Suprapubic skin (tissue), 4 donors: ENCODE results near the gene GPR108. TPM values are rescaled to one million over a fixed set of nuclear protein-coding genes. Genes with fewer than 3 reads are reported as not detected.

ENCODE experiments used
- DNase-seq, 2 donors: peaks; one replicate each; pipeline ENCODE4 v3.0.0-alpha.2; 2019; ENCODE audit warnings: low spot score in 2 of 2
- H3K27ac ChIP-seq: fragments of 200-600 bp; sonication (generic); one replicate; pipeline ENCODE4 v1.5.1; 2019
- H3K27me3 ChIP-seq: fragments of 200-600 bp; sonication (generic); one replicate; pipeline ENCODE4 v1.5.1; 2019
- H3K36me3 ChIP-seq: fragments of 200-600 bp; sonication (generic); one replicate; pipeline ENCODE4 v1.5.1; 2019
- H3K4me1 ChIP-seq: fragments of 200-600 bp; sonication (generic); one replicate; pipeline ENCODE4 v1.5.1; 2019
- H3K4me3 ChIP-seq: fragments of 200-600 bp; sonication (generic); one replicate; pipeline ENCODE4 v1.5.1; 2019; ENCODE audit warnings: mild to moderate bottlenecking
- H3K9me3 ChIP-seq: fragments of 200-600 bp; sonication (generic); one replicate; pipeline ENCODE4 v1.5.1; 2019
- CTCF ChIP-seq, 2 donors: fragments of 200-600 bp in 1 of 2; fragments of 450-650 bp in 1 of 2; sonication (generic) in 1 of 2; IDR thresholded peaks; one replicate each; pipeline ENCODE4 v1.5.1; 2016 to 2019; ENCODE audit warnings: antibody characterized with exemption in 2 of 2, mild to moderate bottlenecking in 1 of 2, moderate library complexity in 1 of 2
- EP300 ChIP-seq: sonication (generic); formaldehyde crosslinking; IDR thresholded peaks from one replicate; pipeline ENCODE4 v1.6.1; 2017; ENCODE audit warnings: antibody characterized with exemption
- POLR2A ChIP-seq, 2 donors: fragments of 450-650 bp; IDR thresholded peaks; one replicate each; pipeline ENCODE4 v1.6.1; 2017; ENCODE audit warnings: antibody characterized with exemption in 2 of 2, mild to moderate bottlenecking in 2 of 2, moderate library complexity in 2 of 2
- POLR2AphosphoS5 ChIP-seq, 3 donors: sonication (generic); formaldehyde crosslinking; IDR thresholded peaks; one replicate each; pipeline ENCODE4 v1.6.1; 2017; ENCODE audit warnings: antibody characterized with exemption in 3 of 3
- WGBS: methylation state at CpG from one replicate; pipeline ENCODE4 v1.1.5; 2018; 5-methylcytosine and 5-hydroxymethylcytosine counted together
- total RNA-seq, 4 donors: library from RNA; depleted of rRNA; stranded (reverse); fragments of >200 nt; gene quantifications; one replicate each; pipeline ENCODE4 v1.1.0, GENCODE V29; 2016

Gene GPR108
- total RNA-seq, 4 donors from 2014 or later: 52.9 to 72.7 (median 60.7) TPM

GRCh38 chr19:6730941-6731670, 6.3 kb downstream of the GPR108 start:
- Histone ChIP-seq H3K27ac (no peak overlapping the region), H3K4me1 (peaks cover 5% of the 10 kb centered on the region)
- TF ChIP-seq EP300 (no peak), CTCF (IDR thresholded peaks at IDR 0.05) (no peak), POLR2AphosphoS5 (IDR thresholded peaks at IDR 0.05) (no peak), POLR2A (IDR thresholded peaks at IDR 0.05) (no peak)

GRCh38 chr19:6730153-6730804, 7.1 kb downstream of the GPR108 start:
- no peak overlapping the region for H3K27ac ChIP-seq
- no peak for TF ChIP-seq POLR2A (IDR thresholded peaks at IDR 0.05)
- TF ChIP-seq POLR2AphosphoS5 (IDR thresholded peaks at IDR 0.05): no peak
- TF ChIP-seq EP300: no peak
- TF ChIP-seq CTCF (IDR thresholded peaks at IDR 0.05): no peak
- no peaks in the 10 kb centered on the region for H3K4me1 ChIP-seq
- H3K4me3 ChIP-seq: no peak overlapping the region
- DNase-seq: peak in 1 of 2 donors; percentile 72
- peaks cover 36% of the 10 kb centered on the region for H3K36me3 ChIP-seq
- no peaks in the 10 kb centered on the region for H3K27me3 ChIP-seq
- WGBS: 78% methylated on average over 25 of the region's 27 CpGs
- no peaks in the 10 kb centered on the region for H3K9me3 ChIP-seq

More at GRCh38 chr19:6730941-6731670, 6.3 kb downstream of the GPR108 start:
- 88% methylated on average over 15 of the region's 30 CpGs for WGBS
- H3K36me3 ChIP-seq: peaks cover 36% of the 10 kb centered on the region
- H3K9me3 ChIP-seq: no peaks in the 10 kb centered on the region
- DNase-seq: no peak
- H3K27me3 ChIP-seq: no peaks in the 10 kb centered on the region
- H3K4me3 ChIP-seq: no peak overlapping the region

GRCh38 chr19:6729573-6730152, 7.7 kb downstream of the GPR108 start:
- TF ChIP-seq EP300: no peak
- TF ChIP-seq POLR2AphosphoS5 (IDR thresholded peaks at IDR 0.05): no peak
- no peak for TF ChIP-seq POLR2A (IDR thresholded peaks at IDR 0.05)
- TF ChIP-seq CTCF (IDR thresholded peaks at IDR 0.05): no peak
- no peak for DNase-seq
- H3K4me1 ChIP-seq: no peaks in the 10 kb centered on the region
- H3K4me3 ChIP-seq: no peak overlapping the region
- H3K27me3 ChIP-seq: no peaks in the 10 kb centered on the region
- peaks cover 36% of the 10 kb centered on the region for H3K36me3 ChIP-seq
- no peaks in the 10 kb centered on the region for H3K9me3 ChIP-seq
- WGBS: 91% methylated on average over 23 of the region's 23 CpGs
- H3K27ac ChIP-seq: no peak overlapping the region

- no peak for DNase-seq
- no peaks in the 10 kb centered on the region for H3K9me3 ChIP-seq
- no peak overlapping the region for H3K27ac ChIP-seq
- no peaks in the 10 kb centered on the region for H3K27me3 ChIP-seq
- H3K4me3 ChIP-seq: no peak overlapping the region
- WGBS: 51% methylated on average over 8 of the region's 8 CpGs
- H3K4me1 ChIP-seq: peaks cover 6% of the 10 kb centered on the region
- H3K36me3 ChIP-seq: peaks cover 27% of the 10 kb centered on the region
- TF ChIP-seq POLR2A (IDR thresholded peaks at IDR 0.05) (no peak), CTCF (IDR thresholded peaks at IDR 0.05) (no peak), EP300 (no peak), POLR2AphosphoS5 (IDR thresholded peaks at IDR 0.05) (no peak)
These were observed 9.0 kb downstream of the GPR108 start for GRCh38 chr19:6728346-6728745.
